B cell (primary cell): ENCODE results near the gene ADAM17.
"Not testable (repeated sequence)": the region's sequence is repeated elsewhere in the genome, so short reads cannot be mapped to it uniquely, and the experiment has no call there.

Experiments used
- EZH2 ChIP-seq: IDR thresholded peaks from 2 replicates; pipeline ENCODE4 v1.6.1; 2012; ENCODE audit warnings: borderline replicate concordance, low read depth, mild to moderate bottlenecking, moderate library complexity, low read length; ENCODE audit not compliant: insufficient read depth, poor library complexity, severe bottlenecking
- TF ChIP-seq, protein P1 (sequence below): fragments of 200-600 bp; IDR thresholded peaks from one replicate; pipeline ENCODE4 v1.8.0; 2022; ENCODE audit warnings: antibody characterized with exemption, mild to moderate bottlenecking

DNA sequence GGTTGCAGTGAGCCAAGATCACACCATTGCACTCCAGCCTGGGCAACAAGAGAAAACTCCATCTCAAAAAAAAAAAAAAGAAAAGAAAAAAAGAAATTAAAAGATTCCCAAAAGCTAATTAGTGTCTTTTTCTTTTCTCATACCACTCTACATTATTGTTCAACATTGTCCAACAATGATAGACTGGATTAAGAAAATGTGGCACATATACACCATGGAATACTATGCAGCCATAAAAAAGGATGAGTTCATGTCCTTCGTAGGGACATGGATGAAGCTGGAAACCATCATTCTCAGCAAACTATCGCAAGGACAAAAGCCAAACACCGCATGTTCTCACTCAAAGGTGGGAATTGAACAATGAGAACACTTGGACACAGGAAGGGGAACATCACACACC lies 41.7 kb downstream of the ADAM17 start:
- TF ChIP-seq, protein P1, sequence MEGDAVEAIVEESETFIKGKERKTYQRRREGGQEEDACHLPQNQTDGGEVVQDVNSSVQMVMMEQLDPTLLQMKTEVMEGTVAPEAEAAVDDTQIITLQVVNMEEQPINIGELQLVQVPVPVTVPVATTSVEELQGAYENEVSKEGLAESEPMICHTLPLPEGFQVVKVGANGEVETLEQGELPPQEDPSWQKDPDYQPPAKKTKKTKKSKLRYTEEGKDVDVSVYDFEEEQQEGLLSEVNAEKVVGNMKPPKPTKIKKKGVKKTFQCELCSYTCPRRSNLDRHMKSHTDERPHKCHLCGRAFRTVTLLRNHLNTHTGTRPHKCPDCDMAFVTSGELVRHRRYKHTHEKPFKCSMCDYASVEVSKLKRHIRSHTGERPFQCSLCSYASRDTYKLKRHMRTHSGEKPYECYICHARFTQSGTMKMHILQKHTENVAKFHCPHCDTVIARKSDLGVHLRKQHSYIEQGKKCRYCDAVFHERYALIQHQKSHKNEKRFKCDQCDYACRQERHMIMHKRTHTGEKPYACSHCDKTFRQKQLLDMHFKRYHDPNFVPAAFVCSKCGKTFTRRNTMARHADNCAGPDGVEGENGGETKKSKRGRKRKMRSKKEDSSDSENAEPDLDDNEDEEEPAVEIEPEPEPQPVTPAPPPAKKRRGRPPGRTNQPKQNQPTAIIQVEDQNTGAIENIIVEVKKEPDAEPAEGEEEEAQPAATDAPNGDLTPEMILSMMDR: not testable (repeated sequence)
- TF ChIP-seq EZH2: not testable (repeated sequence)
